Umbilical cord (tissue), 2 donors: ENCODE measurements around the gene S1PR5. TPM values are rescaled to one million over a fixed set of nuclear protein-coding genes. Genes with fewer than 3 reads are reported as not detected.
"Not testable (repeated sequence)": the region's sequence is repeated elsewhere in the genome, so short reads cannot be mapped to it uniquely, and the experiment has no call there.

Experiments used
- DNase-seq: peaks from one replicate; pipeline ENCODE4 v3.0.0-alpha.2; 2015; ENCODE audit warnings: low spot score
- total RNA-seq: library from RNA; depleted of rRNA; stranded (reverse); fragments of >200 nt; gene quantifications from one replicate; pipeline ENCODE4 v1.2.3, GENCODE V29; 2014; ENCODE audit warnings: low replicate concordance; ENCODE audit not compliant: insufficient read depth

The S1PR5 gene, protein sequence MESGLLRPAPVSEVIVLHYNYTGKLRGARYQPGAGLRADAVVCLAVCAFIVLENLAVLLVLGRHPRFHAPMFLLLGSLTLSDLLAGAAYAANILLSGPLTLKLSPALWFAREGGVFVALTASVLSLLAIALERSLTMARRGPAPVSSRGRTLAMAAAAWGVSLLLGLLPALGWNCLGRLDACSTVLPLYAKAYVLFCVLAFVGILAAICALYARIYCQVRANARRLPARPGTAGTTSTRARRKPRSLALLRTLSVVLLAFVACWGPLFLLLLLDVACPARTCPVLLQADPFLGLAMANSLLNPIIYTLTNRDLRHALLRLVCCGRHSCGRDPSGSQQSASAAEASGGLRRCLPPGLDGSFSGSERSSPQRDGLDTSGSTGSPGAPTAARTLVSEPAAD
- 7.5 TPM for total RNA-seq

DNA sequence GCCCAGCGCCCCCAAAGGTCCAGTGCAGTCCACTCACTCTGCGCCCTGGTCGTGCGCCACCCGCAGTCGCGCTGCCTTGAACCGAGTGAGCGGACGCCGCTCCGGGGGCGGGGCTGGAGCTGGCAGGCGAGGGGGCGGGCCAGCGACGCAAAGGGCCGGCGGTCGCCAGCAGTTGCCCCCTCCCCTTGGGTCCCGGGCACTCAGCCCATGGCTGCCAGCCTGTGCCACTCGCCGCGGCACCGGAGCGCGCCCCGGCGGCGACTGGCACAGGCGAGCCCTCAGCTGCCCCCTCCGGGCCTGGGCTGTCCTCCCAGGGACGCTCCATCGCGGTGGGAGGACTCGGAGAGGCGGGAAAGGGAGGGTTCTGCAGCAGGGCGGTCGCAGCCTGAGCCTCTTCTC, at the start of gene S1PR5:
Gene S1PR5, minus strand, starts transcription at position 87 of the 399 bp plus-strand sequence. CDS start 2,436 bp downstream, outside the sequence.
- peak; percentile 48 for DNase-seq

- no peak for DNase-seq
Measured at GRCh38 chr19:10566658-10567410, 49.6 kb upstream of the S1PR5 start.

DNA sequence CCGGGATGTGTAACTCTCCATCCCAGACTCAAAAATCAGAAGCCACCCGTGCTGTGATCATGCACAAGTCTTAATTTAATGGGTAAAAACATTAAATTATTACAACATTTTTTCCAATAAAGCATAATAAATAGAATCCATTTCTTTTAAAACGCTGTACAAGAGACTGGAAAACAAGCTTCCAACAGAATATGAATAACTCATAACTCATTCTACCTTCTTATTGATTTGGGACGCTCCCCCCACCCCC, 49.1 kb upstream of the S1PR5 start:
- DNase-seq = no peak

DNA sequence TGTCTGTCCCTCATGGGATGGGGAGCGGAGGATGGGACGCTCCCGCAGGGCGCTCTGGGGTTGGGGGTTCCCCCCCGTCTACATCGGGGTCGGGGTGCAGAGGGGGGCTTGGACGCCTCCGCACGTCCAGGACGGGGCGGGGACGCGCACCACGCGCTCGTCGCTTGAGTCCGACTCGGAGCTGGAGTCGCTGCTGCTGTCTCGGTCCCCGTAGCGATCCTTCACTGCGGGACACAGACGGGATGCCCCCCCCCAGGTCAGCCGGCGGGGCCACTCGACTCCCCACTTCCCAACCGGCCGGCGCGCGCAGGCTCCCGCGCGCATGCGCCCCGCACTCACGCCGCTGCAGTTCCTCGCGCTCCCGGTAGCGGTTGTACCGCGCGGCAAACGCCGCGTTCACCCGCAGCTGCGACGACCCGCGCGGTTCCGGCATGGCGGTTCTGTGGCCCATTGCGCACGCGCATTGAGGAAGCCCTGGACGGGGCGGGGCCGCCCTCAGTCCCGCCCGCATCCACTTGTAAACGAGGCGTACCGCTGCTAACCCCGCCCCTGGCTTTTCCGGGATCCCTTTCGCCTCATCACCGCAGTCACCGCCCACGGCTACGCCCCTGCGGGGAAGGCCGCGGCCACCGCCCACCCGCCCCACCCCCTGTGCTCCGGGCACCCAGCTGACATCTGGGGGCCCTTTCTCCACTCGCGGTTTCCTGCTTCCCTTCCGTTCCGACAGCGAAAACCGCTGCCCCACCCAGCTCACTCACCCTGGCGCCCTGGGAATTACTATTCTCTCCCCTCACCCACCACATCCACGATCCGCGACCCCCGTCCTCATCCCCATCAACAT, 48.5 kb upstream of the S1PR5 start, which contains the start of gene KRI1:
Gene KRI1, minus strand, starts transcription at position 444 of the 841 bp plus-strand sequence. Its CDS starts 11 bp downstream, at position 433.
- DNase-seq = peak; percentile 99

- DNase-seq = peak; percentile 48
Measured at GRCh38 chr19:10565028-10565566, 47.9 kb upstream of the S1PR5 start.

GRCh38 chr19:10562609-10563008, 45.4 kb upstream of the S1PR5 start:
- DNase-seq = no peak

- no peak for DNase-seq
Measured at GRCh38 chr19:10560154-10560553, 42.9 kb upstream of the S1PR5 start.

DNA sequence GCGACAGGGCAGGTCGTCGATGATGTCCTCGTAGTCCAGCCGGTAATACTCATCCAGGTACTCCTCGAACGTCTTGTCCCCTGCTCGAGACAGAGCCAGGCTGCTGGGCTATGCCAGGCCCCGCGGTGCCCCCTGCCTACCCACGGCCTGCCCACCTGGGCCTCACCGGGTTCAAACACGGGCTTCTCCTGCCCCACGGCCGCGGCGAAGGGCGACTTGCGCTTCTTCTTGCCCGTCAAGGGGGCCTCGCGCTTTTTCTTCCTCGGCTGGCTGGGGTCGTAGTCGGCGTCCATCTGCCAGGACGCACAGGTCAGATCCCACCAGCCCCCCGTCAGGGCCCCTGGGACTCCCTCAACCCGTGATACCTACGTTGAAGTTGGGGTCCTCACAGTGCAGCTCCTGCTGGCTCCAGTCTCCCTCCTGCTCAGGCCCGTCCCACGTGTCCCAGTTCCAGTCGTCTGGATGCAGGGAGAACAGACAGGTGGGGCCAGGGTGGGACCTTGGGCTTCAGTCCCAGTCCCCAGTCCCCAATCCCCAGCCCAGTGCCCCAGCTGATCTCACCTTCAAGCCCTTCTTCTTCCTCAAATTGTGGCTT, 40.5 kb upstream of the S1PR5 start:
- no peak for DNase-seq

DNA sequence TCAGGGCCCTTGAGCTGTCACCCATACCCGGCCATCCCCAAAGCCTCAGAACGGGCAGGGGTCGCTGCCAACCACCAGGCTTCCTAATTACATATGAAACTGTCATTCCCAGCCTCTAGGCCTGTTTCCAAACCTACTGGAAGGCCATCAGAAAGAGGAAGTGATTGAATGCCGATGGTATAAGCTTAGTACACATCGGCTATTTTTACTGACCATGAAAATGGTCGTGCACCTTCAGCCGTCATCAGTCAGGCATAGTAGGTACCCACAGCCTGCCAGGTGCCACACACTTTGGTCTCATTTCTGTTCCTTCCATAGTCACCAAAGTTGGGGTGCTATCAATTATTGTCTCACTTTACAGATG, 38.3 kb upstream of the S1PR5 start:
- no peak for DNase-seq

DNA sequence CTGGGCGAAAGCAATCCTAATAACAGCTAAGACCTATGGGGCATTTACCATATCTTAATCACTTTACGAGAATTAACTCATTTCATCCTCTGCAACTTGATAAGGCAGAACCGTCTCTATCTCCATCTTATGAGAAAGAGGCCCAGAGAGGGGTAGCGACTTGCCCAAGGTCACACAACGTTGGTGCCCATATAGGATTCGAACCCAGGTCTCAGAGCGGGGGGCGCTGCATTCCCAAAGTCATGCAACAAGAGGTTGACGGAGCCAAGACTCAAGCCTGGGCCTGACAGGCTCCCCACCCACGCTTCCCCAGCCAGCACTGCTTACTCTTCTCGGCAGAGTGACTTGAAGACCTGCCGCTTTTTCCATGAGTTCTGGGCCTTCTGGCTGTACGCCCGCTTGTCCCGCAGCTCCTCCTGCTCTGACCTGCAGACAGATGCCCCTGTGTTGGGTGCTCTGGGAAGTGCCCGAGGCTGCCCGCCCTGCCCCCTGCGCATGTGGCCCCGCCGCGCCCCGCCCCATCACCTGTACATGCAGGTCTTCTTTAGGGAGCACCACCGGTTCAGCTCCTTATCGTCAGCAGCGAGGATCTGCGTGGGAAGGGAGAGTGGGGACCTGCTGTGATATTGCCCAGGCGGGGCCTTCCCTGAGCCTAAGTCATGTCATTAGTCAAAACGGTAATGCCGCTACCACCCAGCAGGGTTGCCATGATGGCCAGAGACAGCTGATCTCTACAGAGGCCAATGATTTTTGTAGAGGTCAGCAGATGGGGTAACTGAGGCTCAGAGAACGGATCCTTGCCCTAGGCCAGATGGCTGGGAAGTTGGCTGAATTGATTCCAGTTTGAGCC, 37.7 kb upstream of the S1PR5 start:
- no peak for DNase-seq

DNA sequence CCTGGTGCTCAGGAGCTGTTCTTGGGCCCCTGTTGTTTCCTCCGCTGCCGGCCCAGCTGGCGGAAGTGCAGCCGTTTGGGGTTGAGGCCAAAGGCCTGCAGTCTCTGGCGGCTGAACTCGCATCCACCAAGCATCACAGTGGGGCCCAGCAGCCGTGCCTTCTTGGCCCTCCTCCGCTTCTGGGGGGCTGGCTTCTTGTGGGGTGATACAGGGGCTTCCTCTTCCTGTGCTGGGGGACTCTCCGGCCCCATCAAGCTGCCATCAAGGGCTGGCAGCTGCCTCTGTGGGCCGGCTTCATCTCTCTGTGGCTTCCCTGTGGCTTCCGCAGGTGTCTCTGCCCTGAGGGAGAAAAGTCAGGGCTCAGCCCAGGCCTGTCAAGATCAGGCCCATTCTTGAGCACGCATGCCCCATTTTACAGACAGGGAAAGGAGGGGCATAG, 36.7 kb upstream of the S1PR5 start:
- no peak for DNase-seq

DNA sequence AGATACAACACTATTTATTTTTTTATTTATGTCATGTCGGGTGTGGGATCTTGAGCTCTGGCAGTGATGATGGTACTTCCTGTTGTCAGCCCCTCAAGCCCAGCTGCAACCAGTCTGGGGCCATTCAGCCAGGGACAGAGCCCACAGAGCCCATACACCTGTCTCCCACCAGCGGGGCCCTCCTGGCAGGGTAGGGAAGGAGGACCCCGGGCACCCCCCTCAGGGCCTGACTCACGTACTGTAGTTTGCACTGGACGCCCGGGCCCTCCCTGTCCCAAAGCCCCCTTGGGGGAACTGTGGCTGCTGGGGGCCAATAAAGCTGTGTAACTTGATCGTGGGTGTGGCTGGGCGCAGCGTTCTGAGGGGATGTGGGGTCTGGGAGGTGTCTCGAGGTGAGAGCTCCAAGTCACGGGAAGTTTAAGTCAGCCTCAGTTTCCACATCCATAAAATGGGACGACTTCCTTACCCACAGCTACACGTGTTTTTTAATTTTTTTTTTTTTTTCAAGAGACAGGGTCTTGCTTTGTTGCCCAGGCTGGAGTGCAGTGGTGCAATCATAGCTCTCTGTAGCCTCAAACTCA, 35.9 kb upstream of the S1PR5 start:
- DNase-seq = no peak

GRCh38 chr19:10552510-10553053, 35.3 kb upstream of the S1PR5 start:
- no peak for DNase-seq

GRCh38 chr19:10551698-10552301, 34.6 kb upstream of the S1PR5 start:
- no peak for DNase-seq

- DNase-seq = not testable (repeated sequence)
Measured at GRCh38 chr19:10551006-10551405, 33.8 kb upstream of the S1PR5 start.

GRCh38 chr19:10550336-10550735, 33.1 kb upstream of the S1PR5 start:
- DNase-seq = no peak

GRCh38 chr19:10549733-10550132, 32.5 kb upstream of the S1PR5 start:
- no peak for DNase-seq

DNA sequence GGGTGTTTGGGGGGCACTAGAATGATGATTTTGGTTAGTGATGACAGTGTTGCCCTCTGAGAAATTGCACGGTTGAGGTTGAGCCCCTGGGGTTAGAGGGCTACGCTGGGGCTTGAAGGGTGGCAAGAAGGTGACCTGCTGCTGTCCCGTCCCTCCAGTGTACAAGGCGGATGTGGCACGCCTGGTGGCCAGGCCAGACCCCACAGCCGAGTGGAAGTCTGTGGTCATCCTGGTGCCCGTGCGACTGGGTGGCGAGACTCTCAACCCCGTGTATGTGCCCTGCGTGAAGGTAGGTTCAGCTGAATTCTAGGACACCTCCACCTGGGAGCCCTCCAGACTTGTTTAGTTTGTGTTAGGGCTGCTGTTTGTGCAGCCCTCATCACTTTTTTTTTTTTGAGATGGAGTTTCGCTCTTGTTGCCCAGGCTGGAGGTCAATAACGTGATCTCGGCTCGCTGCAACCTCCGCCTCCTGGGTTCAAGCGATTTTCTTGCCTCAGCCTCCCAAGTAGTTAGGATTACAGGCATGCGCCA, 31.6 kb upstream of the S1PR5 start:
- DNase-seq = no peak

DNA sequence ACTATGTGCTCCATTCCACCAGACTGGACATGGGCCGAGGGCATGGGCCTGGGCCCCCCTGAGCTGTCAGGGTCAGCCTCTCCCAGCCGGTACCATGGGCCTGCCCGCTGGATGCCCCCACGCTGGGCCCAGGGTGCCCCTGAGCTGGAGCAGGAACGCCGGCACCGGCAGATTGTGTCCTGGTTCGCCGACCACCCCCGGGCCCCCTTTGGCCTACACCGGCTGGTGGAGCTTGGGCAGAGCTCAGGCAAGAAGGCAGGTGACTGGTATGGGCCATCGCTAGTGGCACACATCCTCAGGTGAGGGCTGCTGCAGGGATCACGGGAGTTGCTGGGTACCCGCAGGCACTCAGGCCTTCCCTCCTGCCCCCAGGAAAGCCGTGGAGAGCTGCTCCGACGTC, 29.6 kb upstream of the S1PR5 start:
- no peak for DNase-seq
